Measurements from ENCODE around the gene RASA3. TPM values are rescaled to one million over a fixed set of nuclear protein-coding genes. Genes with fewer than 3 reads are reported as not detected.

RASA3 gene
- total and polyA plus RNA-seq, 2 donors (not counting 3 experiments of a cell fraction or from before 2014, with no cell fraction given), result 26.5 to 53.8 TPM

DNA sequence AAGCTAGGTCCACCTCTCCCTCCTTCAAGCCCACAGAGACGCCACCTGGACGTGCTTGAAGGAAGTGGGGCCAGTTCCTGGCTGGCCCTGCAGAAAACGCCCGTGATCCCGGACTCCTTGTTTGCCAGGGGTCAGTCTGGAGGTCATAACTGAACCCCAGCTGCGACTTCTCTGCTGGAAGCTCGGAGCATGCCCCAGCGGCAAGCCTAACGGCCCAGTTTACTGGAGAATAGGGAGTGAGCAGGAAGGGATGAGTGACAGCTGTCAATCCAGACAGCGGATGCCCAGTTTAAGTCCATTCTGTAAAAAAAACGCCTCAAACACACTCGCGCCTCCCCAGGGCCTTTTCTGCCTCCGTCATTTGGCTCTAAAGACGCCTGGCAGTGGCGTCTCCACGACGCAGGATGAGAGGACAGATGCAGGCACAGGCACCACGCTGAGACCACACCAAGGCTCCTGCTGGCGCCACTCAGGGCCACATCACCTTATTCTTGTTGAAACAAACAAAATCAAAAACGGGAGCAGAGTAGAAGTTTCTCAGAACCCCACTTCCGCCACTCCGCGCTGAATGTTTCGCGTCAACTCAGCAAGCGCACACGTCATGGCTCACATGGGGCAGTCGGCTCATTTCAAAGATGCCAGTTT lies 57.6 kb downstream of the RASA3 start:
- no peak overlapping the region for H3K27ac ChIP-seq (ENCODE audit: insufficient read depth, low read depth, low read length)
- peaks cover 80% of the 10 kb centered on the region for H3K79me2 ChIP-seq (ENCODE audit: control insufficient read depth, insufficient read depth, low read length)
- H3K9me1 ChIP-seq (replicated peaks; ENCODE audit: control insufficient read depth, extremely low read depth, insufficient read depth, low read length), result no peaks in the 10 kb centered on the region
- BruUV-seq (replicated peaks), result no TSS peak
- dilution Hi-C loops (cut with MboI; ENCODE audit: extremely low pct_ligation_motif_present, low sequenced_read_pairs), result no loop called here
- no peaks in the 10 kb centered on the region for H3K9me3 ChIP-seq (replicated peaks; ENCODE audit: control insufficient read depth, insufficient read depth, low read length)
- DNase-seq (ENCODE audit: low read depth, low spot score) (no peak), FAIRE-seq (no peak)
- no peak overlapping the region for H2AFZ ChIP-seq (ENCODE audit: low read depth, low read length)
- H3K4me2 ChIP-seq (ENCODE audit: insufficient read depth, low read length), result no peak overlapping the region
- H4K20me1 ChIP-seq (replicated peaks; ENCODE audit: control insufficient read depth, extremely low read depth, insufficient read depth, low read length), result no peaks in the 10 kb centered on the region
- CTCF ChIA-PET, result interaction anchor here (1.2 kb wide), 1 partner anchor 10 kb away, joined by 3 read pairs; no protein-coding TSS in a partner anchor
- H3K27me3 ChIP-seq (ENCODE audit: control insufficient read depth in 2 of 2, insufficient read depth in 2 of 2, low read length in 2 of 2), result no peaks in the 10 kb centered on the region
- no peak overlapping the region for H3K9ac ChIP-seq (replicated peaks; ENCODE audit: extremely low read depth, insufficient read depth, low read length)
- intact Hi-C loops (cut with micrococcal nuclease), result no loop called here
- H3K4me3 ChIP-seq (replicated peaks in 1 of 3; ENCODE audit: insufficient read depth in 1 of 3, low read depth in 1 of 3, low read length in 3 of 3), result no peak overlapping the region
- TF ChIP-seq EZH2 (IDR thresholded peaks at IDR 0.05; ENCODE audit: borderline replicate concordance, low read depth, low read length, severe bottlenecking) (no peak), JUN (IDR thresholded peaks at IDR 0.05; ENCODE audit: borderline replicate concordance, insufficient read depth, insufficient read length, low read depth) (no peak), GATA2 (IDR thresholded peaks at IDR 0.05; ENCODE audit: insufficient read depth, insufficient read length, low read depth, low read length) (no peak), POLR2AphosphoS5 (IDR thresholded peaks at IDR 0.05; ENCODE audit: insufficient read depth, low read depth, low read length) (no peak)
- TF ChIP-seq, protein P1, sequence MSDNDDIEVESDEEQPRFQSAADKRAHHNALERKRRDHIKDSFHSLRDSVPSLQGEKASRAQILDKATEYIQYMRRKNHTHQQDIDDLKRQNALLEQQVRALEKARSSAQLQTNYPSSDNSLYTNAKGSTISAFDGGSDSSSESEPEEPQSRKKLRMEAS (IDR thresholded peaks at IDR 0.05; ENCODE audit: insufficient read depth, insufficient read length), result no peak
- H3K36me3 ChIP-seq (ENCODE audit: control insufficient read depth in 2 of 2, extremely low read depth in 1 of 2, insufficient read depth in 2 of 2, low read length in 2 of 2), result peaks cover 3 to 5% of the 10 kb centered on the region in 2 experiments
- peaks cover 11% of the 10 kb centered on the region for H3K4me1 ChIP-seq (ENCODE audit: control insufficient read depth, extremely low read depth, insufficient read depth, low read length)
- POLR2A ChIA-PET, result no interaction called here

GRCh38 chr13:114073881-114074612 lies 58.4 kb downstream of the RASA3 start:
- no peaks in the 10 kb centered on the region for H3K9me3 ChIP-seq (replicated peaks; ENCODE audit: control insufficient read depth, insufficient read depth, low read length)
- TF ChIP-seq CTCF (IDR thresholded peaks at IDR 0.05; ENCODE audit: extremely low read depth in 1 of 2, insufficient read depth in 1 of 2, low read depth in 1 of 2, low read length in 2 of 2) (no peak), EZH2 (IDR thresholded peaks at IDR 0.05; ENCODE audit: borderline replicate concordance, low read depth, low read length, severe bottlenecking) (no peak)
- FAIRE-seq (no peak), DNase-seq (ENCODE audit: low read depth, low spot score) (no peak)
- no peak overlapping the region for H3K27ac ChIP-seq (ENCODE audit: insufficient read depth, low read depth, low read length)
- H3K4me3 ChIP-seq (replicated peaks in 1 of 3; ENCODE audit: insufficient read depth in 1 of 3, low read depth in 1 of 3, low read length in 3 of 3), result no peak overlapping the region
- ChIA-PET CTCF (interaction anchor here (1.2 kb wide), 1 partner anchor 9 kb away, joined by 3 read pairs; no protein-coding TSS in a partner anchor), POLR2A (no interaction called here)
- peaks cover 3 to 5% of the 10 kb centered on the region in 2 experiments for H3K36me3 ChIP-seq (ENCODE audit: control insufficient read depth in 2 of 2, extremely low read depth in 1 of 2, insufficient read depth in 2 of 2, low read length in 2 of 2)
- peaks cover 13% of the 10 kb centered on the region for H3K4me1 ChIP-seq (ENCODE audit: control insufficient read depth, extremely low read depth, insufficient read depth, low read length)
- H2AFZ ChIP-seq (ENCODE audit: low read depth, low read length), result no peak overlapping the region
- H3K27me3 ChIP-seq (ENCODE audit: control insufficient read depth in 2 of 2, insufficient read depth in 2 of 2, low read length in 2 of 2), result no peaks in the 10 kb centered on the region
- no peak overlapping the region for H3K4me2 ChIP-seq (ENCODE audit: insufficient read depth, low read length)
- intact Hi-C loops (cut with micrococcal nuclease), result no loop called here
- H4K20me1 ChIP-seq (replicated peaks; ENCODE audit: control insufficient read depth, extremely low read depth, insufficient read depth, low read length), result no peaks in the 10 kb centered on the region
- H3K9ac ChIP-seq (replicated peaks; ENCODE audit: extremely low read depth, insufficient read depth, low read length), result no peak overlapping the region
- peaks cover 75% of the 10 kb centered on the region for H3K79me2 ChIP-seq (ENCODE audit: control insufficient read depth, insufficient read depth, low read length)
- dilution Hi-C loops (cut with MboI; ENCODE audit: extremely low pct_ligation_motif_present, low sequenced_read_pairs), result no loop called here
- BruUV-seq (replicated peaks), result no TSS peak
- H3K9me1 ChIP-seq (replicated peaks; ENCODE audit: control insufficient read depth, extremely low read depth, insufficient read depth, low read length), result no peaks in the 10 kb centered on the region

Data from endothelial cell of umbilical vein (primary cell).